GM20431 (cell line): Measurements from ENCODE around the gene IGSF9.
"Not testable (repeated sequence)": the region's sequence is repeated elsewhere in the genome, so short reads cannot be mapped to it uniquely, and the experiment has no call there.

Source experiments
- in situ Hi-C: fragments of 300-500 bp; cut with MseI, MboI; formaldehyde crosslinking; loops from one replicate; pipeline ENCODE4 v1.15.0; 2020; ENCODE audit warnings: low sequenced_read_pairs; ENCODE audit not compliant: unreplicated experiment

IGSF9 gene

DNA sequence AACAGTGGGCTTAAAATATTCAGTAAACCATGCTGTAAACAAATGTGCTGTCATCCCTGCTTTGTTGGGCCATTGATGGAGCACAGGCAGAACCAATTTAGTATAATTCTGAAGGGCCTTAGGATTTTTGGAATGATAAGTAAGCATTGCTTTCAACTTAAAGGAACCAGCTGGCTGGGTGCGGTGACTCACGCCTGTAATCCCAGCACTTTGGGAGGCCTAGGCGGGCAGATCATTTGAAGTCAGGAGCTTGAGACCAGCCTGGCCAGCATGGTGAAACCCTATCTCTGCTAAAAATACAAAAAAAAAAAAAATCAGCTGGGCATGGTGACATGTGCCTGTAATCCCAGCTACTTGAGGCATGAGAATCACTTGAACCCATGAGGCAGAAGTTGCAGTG lies 41.4 kb downstream of the IGSF9 start:
- in situ Hi-C loops, result not testable (repeated sequence)

DNA sequence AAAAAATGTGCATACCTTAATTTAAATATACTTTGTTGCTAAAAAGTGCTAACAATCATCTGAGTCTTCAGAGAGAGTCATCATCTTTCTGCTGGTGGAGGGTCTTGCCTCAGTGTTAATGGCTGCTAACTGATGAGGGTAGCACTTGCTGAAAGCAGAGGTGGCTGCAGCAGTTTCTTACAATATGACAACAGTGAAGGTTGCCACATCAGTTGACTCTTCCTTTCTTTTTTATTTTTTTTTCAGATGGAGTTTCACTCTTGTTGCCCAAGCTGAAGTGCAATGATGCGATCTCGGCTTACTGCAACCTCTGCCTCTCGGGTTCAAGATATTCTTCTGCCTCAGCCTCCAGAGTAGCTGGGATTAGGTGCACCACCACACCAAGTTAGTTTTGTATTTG lies 42.9 kb downstream of the IGSF9 start:
- in situ Hi-C loops, result no loop called here

DNA sequence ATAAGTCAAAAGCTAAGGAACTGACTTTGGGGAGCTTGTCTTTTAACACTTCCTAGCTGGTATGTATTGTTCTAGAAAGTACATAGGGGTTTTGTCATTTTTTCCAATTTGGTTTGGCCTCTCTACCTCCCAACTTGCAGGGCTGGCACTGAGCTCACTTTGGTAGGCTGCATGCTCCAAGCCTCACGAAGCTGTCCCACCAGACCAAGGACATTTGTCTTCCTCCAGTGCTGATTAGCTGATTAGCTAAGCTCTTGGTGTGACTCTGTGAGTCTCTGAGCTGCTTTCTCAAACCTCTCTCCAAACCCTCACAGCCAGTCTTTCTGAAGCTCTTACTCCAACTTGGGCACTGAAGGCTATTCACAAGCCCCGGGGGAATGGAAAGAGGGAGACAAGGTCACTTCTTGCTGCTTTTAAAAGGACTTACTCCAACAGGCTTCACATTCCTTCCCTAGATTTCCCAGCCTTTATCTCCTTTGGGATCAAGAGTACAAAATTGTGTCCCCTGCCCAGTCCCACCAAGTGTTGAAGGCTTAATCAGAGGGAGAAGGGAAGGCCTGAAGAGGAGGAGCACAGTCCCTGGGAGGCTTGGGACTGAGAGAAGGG lies 44.6 kb downstream of the IGSF9 start:
- in situ Hi-C loops, result no loop called here

DNA sequence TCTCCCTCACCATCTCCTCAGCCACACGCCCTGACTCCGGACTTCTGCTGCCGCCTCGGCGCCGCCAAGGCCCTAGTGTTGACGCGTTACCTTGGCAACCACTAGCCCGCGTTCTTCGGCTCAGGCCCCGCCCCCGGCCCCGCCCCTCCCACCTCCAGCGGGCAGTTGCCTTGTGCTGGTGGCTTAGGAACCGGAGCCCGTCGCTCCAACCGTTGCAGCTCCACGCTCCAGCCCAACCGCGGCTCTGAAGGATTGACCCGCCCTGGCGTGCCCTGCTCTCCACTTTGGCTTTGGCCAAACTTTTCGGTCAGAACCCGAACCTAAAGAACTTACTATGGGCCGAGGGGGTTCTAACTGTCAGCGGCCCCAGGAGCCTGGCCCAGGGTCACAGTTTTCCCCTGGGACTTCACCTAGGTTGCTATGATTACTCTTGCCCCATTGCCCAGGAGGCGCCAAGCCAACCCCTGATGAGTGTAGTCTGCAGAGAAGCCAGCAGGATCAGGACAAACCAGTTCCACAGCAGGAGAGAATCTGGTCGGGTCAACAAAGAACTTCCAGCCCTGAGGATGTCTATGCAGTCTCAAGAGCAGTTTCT lies 45.2 kb downstream of the IGSF9 start, which contains the start of gene CFAP45:
CFAP45 (minus strand) TSS at position 80 of the 595 bp plus-strand sequence; CDS start at position 13, 67 bp downstream.
- in situ Hi-C loops, result no loop called here

DNA sequence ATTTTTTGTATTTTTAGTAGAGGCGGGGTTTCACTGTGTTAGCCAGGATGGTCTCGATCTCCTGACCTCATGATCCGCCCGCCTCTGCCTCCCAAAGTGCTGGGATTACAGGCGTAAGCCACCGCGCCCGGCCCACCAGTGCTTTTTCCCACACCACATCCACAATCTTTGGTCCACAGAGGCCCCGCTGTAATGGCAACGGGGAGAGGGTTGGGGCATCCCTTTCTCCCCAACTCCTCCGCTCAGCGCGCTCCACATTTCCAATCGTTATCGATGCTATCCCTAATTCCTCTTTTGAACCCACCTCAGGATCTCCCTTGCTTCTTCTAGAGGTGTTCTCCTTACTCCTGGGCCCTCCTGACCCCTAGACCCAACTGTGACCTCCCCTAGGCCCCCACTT lies 45.8 kb downstream of the IGSF9 start:
- in situ Hi-C loops, result not testable (repeated sequence)

DNA sequence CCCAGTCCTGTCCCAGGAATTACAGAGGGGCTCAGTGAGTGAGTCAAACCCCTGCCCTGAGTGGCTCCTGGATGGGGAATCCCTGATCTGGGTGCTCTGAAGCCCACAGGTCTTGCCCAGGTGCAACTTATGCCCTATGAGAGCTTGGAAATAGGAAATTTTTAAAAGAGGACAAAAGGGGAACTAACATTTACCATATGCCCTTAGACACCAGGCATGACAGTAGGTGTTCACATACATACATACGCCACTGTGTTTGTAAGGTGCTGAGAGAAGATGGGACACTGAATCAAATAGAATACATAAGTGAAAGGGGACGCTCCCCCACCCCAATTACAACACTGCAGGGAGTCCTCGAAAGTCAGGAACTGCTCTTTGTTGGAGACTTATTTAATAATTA lies 46.9 kb downstream of the IGSF9 start:
- in situ Hi-C loops, result no loop called here

DNA sequence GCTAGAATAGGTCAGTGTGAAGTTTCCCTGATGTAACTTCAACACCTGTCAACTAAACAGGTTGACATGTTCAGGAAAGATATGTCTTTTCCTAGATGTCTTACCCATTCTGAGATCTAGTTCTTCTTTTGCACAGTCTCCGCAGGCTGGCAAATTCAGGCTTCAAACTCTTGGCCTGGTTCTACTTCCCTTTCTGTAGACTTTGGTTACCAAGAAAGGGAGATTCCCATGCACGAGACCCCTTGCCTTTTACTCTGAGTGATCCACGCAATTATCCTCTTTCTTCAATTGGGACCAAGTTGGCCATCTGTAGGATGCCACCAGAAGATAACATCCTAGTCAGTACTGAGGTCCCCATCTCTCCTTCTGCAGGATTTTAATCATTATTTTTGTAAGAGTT lies 47.5 kb downstream of the IGSF9 start:
- in situ Hi-C loops, result no loop called here

DNA sequence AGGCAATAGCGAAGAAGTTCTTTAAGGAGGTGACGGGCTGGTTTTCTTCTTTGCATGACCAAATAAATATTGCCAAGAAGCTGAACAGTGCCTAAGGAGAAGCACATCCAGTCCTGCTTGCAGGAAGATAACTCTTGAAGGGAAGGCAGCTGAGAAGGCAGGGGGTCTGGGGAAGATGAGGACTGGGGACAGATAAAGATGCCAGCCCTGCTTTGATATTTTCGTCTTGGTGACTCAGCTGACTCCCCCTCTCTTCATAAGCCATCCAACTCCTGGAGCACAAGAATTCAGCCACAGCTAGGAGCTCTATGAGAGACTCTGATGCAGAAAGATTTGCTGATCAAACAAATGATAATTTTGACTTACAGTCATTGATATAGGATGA lies 48.9 kb downstream of the IGSF9 start:
- in situ Hi-C loops, result no loop called here

DNA sequence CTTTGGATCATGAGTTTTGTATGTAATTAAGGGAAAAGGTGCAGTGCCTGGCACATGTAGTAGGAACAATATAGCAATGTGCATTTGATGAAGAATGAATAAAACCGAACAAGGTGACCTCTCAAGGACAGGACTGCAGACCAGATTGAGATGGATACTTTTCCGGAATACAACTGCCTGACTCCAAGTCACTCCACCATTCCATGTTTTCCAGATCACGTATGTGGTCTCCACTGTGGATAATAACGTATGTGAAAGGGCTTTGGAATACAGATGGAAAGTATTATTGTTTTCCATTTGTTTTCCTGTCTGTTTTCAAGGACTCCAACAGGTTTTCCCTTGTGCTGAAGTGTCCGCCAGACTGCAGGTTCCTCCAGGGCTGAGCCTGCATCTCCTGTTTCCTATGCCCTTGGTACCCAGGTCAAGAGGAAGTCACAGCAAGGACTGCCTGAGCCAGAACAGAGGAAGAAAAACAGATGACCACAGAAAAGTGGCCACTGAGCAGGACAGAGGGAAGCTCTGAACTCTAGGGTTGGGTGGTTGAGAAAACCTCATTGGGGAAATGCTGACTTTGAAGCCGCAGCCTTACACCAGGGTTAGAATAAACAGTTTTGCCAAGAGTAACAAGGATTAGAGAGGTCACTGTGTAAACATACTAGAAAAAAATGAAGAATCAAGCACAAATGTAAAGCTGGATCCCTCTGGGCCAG lies 49.4 kb downstream of the IGSF9 start:
- in situ Hi-C loops, result no loop called here

DNA sequence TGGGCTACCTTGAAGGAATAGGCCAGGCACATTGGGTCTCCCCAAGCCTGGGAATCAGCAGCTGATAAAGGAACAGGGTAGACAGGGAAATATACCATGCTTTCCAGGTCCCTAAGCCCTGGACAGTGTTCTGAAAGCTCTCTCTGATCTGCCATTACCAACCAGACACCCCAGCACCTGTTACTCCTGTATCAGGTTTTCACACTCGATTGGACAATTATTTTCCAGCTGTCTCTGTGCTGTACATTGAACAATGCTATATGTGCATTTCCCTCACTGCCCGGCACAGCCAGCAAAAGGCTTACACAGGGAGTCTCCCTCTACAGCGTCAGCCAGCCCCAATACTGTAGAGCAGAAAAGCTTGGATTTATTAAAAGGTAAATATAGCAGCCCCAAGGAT lies 50.1 kb downstream of the IGSF9 start:
- in situ Hi-C loops, result no loop called here

DNA sequence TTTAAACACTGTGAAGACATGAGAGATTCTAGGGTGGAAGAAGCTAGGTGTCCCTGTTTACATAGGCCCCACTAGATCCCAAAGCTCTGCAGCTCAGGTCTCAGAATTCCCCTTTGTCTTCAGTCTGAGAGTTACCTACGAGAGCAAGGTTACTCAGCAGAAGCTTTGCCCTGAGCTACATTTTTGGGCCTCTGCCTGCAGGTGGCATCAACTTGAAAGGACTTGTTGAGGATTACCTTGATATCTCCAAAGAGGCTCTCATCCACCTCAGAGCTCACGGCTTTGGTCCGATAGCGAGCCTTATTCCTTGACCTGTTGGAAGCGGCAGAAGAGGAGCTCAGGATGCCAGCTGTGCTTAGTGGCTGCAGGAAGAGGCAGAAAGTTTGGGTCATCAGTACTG lies 52.5 kb downstream of the IGSF9 start:
- in situ Hi-C loops, result no loop called here

DNA sequence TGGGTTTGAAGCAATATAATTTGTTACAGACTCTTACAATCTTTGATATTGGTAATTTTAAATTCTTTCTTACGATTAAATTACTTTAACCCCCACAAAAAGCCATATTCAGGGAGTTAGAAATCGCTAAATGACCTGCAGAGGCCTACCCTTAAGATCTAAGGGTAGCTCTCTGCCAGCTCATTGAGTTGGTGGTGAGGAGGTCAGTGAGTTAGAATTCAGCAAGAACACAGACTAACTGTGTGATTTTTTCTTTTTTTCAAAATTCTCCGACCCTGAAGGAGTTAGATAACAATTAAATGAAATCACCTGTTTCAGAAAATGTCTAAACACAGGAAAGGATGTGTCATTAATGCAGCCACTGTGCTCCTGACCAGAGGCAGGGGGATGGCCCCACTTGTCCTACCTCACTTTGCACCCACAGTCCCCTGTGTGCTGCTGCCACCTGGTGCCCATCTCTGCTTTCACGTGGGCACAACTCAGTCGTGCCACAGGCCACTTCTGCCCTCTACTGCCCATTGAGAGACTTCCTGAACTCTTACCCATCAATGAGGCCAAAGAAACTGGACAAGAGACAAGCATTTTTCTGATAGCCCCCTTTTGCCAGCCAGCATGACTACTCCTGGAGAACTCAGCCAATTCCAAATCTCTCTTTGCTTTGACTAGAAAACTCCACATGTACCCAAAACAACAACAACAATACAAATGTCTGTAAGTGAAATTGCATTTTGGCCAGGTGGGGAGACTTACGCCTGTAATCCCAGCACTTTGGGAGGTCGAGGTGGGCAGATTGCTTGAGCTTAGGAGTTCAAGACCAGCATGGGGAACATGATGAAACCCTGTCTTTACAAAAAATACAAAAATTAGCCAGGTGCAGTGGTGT lies 53.9 kb downstream of the IGSF9 start:
- in situ Hi-C loops, result no loop called here

DNA sequence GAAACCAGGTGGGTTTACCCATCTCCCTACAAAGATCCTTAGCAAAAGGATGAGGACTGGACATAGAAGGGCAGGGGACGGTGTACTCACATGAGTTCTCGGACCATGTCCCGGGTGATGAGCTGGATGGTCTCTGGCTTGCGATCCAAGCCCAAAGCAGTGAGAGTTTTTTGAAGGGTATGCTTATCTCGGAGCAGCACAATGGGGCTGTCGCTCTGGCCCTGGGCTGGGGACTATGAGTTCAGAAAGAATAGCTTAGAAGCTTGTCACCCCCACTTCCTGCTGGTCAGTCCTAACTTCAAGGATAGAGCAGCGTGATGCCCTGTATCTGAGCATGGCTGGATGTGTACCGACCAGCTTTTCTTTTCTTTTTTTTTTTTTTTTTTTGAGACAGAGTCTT lies 55.0 kb downstream of the IGSF9 start:
- in situ Hi-C loops, result no loop called here

DNA sequence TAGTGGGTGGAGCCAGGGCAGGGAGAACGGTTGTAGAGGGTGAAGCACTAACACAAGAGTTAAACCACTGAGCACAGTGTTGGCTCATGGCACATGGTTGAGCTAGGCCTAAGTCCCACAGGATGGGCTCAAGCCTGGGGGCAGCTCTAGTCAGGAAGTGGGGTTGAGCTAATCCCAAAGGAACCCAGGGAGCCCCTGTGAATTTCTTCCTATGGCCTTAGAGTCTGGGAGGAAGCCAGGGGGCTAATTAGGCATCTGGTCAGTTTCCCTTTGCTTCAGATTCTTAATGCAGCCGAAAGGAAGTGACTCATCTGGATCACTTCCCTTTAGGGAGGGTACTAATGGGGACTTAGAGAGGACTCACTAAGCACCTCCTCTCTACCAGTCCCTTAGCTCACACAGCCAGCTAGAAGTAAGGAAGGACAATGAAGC lies 55.6 kb downstream of the IGSF9 start:
- in situ Hi-C loops, result no loop called here

DNA sequence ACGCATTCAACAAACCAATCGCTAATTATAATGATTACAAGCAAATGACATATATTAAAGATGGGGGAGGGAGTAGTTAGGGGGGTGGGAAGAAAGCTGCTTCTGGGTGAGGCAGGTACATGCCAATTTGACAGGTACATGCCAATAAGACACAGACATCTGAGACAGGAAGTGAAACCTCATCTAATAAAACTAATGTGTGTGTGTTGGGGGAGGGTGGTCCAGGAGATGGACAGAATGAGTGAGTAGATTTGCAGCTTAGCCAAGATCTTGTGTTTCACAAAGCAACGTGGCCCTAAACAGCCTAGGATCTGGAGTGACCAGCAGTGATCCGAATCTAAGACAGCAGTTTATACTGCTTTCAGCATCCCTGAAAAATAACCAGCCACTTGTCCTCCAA lies 56.2 kb downstream of the IGSF9 start:
- in situ Hi-C loops, result no loop called here

DNA sequence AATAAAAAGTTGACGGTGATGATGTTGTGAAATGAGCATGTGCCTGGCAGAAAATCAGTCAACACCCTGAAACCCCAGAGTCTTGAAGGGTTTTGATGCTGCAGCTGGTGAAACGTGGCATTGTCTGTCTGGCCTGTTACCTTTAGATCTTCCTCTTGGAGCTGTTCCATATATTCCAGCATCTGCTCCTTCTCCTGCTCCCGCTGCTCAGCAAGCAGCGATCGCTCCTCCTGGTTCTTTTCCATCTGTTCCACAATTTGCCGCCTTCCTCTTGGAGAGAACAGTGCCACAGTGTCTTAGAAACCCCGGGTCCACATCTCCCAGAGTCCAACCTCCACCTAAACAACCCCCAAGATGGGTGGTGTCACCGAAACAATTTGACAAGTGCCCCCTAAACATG lies 61.1 kb downstream of the IGSF9 start:
- in situ Hi-C loops, result no loop called here

DNA sequence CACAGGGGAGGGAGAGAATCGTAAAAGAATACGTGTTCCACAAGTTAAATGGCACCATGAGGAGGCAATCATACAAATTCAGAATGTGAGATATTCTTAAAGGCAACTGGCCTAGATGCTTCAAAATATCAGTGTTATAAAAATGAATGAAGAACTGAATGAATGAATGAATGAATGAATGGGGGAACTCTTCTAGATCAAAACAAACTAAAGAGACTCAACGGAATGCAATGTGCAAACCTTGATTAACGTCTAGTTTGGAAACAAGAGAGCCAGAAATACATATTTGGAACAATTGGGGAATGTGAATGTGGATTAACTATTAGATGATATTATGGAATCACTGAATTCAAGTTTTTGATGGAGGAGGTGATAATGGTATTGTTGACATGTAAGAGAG lies 62.3 kb downstream of the IGSF9 start:
- in situ Hi-C loops, result no loop called here

DNA sequence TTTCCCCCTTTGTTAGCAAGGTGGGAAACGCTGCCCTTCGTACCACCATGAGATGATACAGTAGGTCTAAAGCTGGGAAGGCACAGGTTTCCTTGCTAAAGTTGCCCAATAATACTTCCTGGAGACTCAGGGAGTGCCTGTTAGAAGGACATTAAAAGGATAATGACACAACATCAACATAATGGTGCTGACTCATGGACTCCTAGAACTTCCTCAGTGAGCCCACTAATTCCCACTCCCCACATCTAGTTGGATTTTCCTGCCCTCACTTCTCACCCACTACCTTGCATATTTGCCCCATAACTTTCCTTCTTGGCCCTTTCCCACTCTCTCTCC lies 62.9 kb downstream of the IGSF9 start:
- in situ Hi-C loops, result no loop called here

DNA sequence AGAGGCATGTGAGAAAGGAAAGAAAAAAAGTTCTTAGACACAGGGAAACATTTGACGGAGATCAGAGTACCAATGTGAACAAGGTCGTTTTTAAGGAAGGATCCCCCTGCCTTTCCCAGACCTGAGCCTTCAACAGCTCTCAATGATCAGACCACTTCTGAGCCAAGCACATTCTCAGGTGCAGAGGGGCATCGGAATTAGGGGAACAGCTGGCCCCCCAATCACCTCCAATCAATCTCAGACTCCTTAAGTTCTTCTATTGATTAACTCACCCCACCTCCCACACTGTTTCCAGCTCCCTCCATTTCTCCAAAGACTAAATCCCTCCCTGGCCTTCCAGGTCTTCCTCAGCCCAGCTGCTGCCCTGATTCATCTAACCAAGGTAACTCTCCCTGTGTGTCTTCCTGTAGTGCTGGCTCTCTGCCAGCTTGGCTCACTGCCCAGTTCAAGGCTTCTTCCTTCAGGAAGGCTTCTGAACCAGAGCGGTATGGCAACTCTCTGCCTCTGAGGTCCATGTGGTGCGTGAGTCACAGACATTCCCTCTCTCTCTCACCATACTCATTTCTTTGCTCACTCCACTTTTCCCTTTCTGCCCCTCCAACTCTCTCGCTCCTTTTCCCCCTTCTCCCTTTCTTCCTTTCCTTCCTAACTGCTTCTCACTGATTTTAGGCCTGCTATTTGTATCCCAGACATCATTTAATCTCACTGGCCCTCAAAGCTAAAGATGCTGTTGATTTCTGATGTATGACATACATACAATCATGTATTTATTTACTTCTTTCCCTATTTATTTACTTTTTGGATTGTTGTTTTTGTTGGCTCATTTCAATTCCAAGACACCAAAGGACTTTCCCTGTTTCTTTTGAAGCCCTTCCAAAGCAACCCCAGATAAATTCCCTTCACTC lies 63.5 kb downstream of the IGSF9 start:
- in situ Hi-C loops, result no loop called here

DNA sequence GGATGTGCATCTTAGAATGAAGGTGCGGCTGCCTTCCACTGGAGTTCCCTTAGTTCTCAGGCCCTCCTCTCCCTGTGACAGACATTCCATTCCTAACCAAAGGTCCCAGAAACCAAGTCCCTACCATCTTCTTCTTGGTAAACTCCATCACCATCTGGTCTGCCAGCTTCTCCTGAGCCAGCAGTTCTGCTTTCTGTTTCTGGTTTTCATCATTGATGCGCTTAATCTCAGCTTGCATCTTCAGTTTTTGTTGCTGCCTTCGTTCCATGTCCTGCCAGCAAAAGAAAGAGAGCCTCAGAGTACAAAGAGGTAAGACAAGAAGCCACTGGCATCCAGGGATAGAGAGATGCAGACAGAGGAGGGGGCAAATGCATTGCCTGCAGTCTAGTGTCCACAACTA lies 65.0 kb downstream of the IGSF9 start:
- in situ Hi-C loops, result no loop called here
